ENCODE measurements around the gene KRTAP17-1. TPM values are rescaled to one million over a fixed set of nuclear protein-coding genes. Genes with fewer than 3 reads are reported as not detected.
"Not testable (repeated sequence)": the region's sequence is repeated elsewhere in the genome, so short reads cannot be mapped to it uniquely, and the experiment has no call there.

KRTAP17-1 gene
- polyA plus RNA-seq, 1 experiment: not detected

- DNase-seq (ENCODE audit: low read depth, low spot score): no peak
- CTCF ChIA-PET: no interaction called here
- Histone ChIP-seq H3K27me3 (ENCODE audit: control insufficient read depth, insufficient read depth, low read length) (no peaks in the 10 kb centered on the region), H3K4me3 (ENCODE audit: low read depth, low read length) (no peak overlapping the region), H3K9me3 (ENCODE audit: control insufficient read depth, insufficient read depth, low read length) (no peaks in the 10 kb centered on the region; the same call in 1 of the 2 replicates), H3K27ac (ENCODE audit: low read depth, low read length) (no peak overlapping the region)
- TF ChIP-seq CTCF (IDR thresholded peaks at IDR 0.05; ENCODE audit: low read depth, low read length): no peak
- POLR2A ChIA-PET: interaction anchor here (0.8 kb wide), 1 partner anchor 29 kb away, joined by 3 read pairs; the partner anchor contains the start of gene KRT34
These were observed 37.3 kb upstream of the KRTAP17-1 start for GRCh38 chr17:41352597-41353366.

GRCh38 chr17:41351177-41351576 lies 35.7 kb upstream of the KRTAP17-1 start:
- no peak overlapping the region for H3K4me3 ChIP-seq (ENCODE audit: low read depth, low read length)
- DNase-seq (ENCODE audit: low read depth, low spot score): no peak
- no peak for TF ChIP-seq CTCF (IDR thresholded peaks at IDR 0.05; ENCODE audit: low read depth, low read length)
- no peaks in the 10 kb centered on the region for H3K27me3 ChIP-seq (ENCODE audit: control insufficient read depth, insufficient read depth, low read length)
- POLR2A ChIA-PET: no interaction called here
- CTCF ChIA-PET: no interaction called here
- H3K9me3 ChIP-seq (ENCODE audit: control insufficient read depth, insufficient read depth, low read length): no peaks in the 10 kb centered on the region; the same call in 1 of the 2 replicates
- no peak overlapping the region for H3K27ac ChIP-seq (ENCODE audit: low read depth, low read length)

DNA sequence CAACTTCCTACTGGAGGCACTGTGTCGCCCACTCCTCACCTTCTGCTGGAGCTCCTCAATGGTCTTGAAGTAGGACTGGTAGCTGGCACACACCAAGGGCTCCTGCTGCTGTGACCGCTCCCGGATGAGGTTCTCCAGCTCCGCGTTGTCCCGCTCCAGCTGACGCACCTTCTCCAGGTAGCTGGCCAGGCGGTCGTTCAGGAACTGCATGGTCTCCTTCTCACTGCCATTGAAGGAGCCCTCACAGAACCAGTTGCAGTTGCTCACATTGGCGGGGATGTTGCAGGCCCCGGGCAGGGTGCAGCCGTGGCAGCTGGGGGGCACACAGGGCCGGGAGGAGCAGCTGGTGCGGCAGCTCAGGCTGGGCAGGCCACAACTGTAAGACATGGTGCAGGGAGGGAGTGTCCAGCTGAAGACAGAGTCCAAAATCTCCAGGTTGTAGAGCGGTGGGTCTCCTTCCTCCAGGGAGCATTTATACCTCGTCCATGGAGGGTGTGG lies 34.9 kb upstream of the KRTAP17-1 start, which contains the start of gene KRT33A:
Gene KRT33A (minus strand): TSS at position 448 of the 498 bp plus-strand sequence. CDS start 61 bp downstream, at position 387.
- H3K4me3 ChIP-seq (ENCODE audit: low read depth, low read length); H3K27me3 ChIP-seq (ENCODE audit: control insufficient read depth, insufficient read depth, low read length); H3K9me3 ChIP-seq (ENCODE audit: control insufficient read depth, insufficient read depth, low read length); POLR2A ChIA-PET; H3K27ac ChIP-seq (ENCODE audit: low read depth, low read length); DNase-seq (ENCODE audit: low read depth, low spot score): not testable (repeated sequence)
- CTCF ChIA-PET: interaction anchor here (1.0 to 1.7 kb wide), 2 partner anchors 28 to 198 kb away, joined by 3 to 7 read pairs; no protein-coding TSS in a partner anchor

DNA sequence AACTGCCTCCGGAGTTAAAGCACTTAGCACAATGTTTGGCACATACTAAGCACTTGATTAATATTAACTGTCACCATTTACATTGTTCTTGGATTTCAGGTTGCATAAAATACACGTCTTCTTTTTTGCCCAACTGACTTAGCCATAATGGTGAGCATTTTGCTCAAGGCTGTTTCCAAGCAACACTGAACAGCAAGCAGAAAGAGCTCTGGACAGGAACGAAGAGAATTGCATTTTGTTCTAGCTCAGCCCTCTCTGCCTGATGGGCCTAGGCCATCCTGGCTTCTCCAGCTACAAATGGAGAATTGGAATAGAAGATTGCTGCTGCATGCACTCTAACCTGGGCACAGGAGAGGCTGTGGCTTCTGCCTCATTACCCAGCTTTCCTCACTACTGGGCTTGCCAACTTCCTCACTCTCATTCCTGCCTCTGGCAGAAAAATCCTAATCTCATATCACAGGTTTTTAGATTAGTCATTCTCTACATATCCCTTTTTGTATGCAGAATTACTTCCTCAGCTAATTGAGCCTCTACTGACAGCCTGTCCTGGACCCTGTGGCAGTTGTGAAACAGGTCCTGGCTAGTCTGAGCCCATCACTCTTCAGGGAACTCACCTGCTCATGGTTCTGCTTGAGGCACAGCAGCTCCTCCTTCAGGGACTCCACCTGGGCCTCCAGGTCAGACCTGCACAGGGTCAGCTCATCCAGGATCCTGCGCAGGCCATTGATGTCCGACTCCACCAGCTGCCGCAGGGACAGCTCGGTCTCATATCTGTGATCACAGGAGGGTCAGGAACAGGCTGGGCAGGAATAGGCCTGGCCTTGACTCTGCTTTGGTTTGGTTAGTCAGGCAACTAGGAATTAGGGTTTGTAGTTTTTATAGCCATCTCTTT lies 32.6 kb upstream of the KRTAP17-1 start:
- Histone ChIP-seq H3K4me3 (ENCODE audit: low read depth, low read length) (no peak overlapping the region), H3K27ac (ENCODE audit: low read depth, low read length) (no peak overlapping the region), H3K27me3 (ENCODE audit: control insufficient read depth, insufficient read depth, low read length) (no peaks in the 10 kb centered on the region), H3K9me3 (ENCODE audit: control insufficient read depth, insufficient read depth, low read length) (peaks cover 6% of the 10 kb centered on the region)
- no peak for DNase-seq (ENCODE audit: low read depth, low spot score)
- ChIA-PET POLR2A (no interaction called here), CTCF (interaction anchor here (0.9 to 1.8 kb wide), 5 partner anchors 25 to 438 kb away, joined by 3 to 7 read pairs (median 6); no protein-coding TSS in a partner anchor)
- no peak for TF ChIP-seq CTCF (IDR thresholded peaks at IDR 0.05; ENCODE audit: low read depth, low read length)

DNA sequence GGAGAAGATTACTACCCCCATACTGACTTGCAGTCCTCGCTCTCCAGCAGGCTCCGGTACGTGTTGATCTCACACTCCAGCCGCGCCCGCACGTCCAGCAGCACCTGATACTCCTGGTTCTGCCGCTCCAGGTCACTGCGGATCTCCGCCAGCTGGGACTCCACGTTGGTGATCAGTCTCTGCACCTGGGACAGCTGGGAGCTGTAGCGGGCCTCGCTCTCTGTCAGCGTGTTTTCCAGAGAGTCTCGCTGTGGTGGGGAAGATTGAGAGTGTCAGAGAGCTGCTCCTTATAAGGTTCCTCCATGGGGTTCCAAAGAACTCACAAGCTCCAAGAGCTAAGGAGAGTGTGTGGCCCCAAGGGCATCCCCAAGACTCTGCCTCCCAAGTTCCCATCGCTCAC lies 30.9 kb upstream of the KRTAP17-1 start:
- H3K9me3 ChIP-seq (ENCODE audit: control insufficient read depth, insufficient read depth, low read length): peaks cover 19% of the 10 kb centered on the region
- DNase-seq (ENCODE audit: low read depth, low spot score); POLR2A ChIA-PET; H3K27me3 ChIP-seq (ENCODE audit: control insufficient read depth, insufficient read depth, low read length); H3K27ac ChIP-seq (ENCODE audit: low read depth, low read length); H3K4me3 ChIP-seq (ENCODE audit: low read depth, low read length): not testable (repeated sequence)
- CTCF ChIA-PET: interaction anchor here (0.9 to 1.0 kb wide), 2 partner anchors 17 to 18 kb away, joined by 3 read pairs; no protein-coding TSS in a partner anchor

All from AG04450 (cell line).